Smooth muscle cell (in vitro differentiated cells): ENCODE data around the gene ZC3H14. TPM values are rescaled to one million over a fixed set of nuclear protein-coding genes. Genes with fewer than 3 reads are reported as not detected.
A peak's percentile ranks its signal among the peaks of the same experiment; 100 is the strongest.

Source experiments
- DNase-seq: peaks from one replicate; lab custom pipeline; 2025; ENCODE audit not compliant: unreplicated experiment; lab: John Stamatoyannopoulos, UW
- H2AFZ ChIP-seq: fragments of 200-600 bp; sonication (generic); 2 replicates; pipeline ENCODE4 v1.6.0; 2016; ENCODE audit warnings: antibody characterized with exemption, low read depth, mild to moderate bottlenecking
- H3F3A ChIP-seq: fragments of 200-600 bp; sonication (generic); 2 replicates; pipeline ENCODE4 v1.6.0; 2017; ENCODE audit warnings: antibody characterized with exemption, low read depth
- H3K27ac ChIP-seq: fragments of 200-600 bp; sonication (generic); 2 replicates; pipeline ENCODE4 v1.5.1; 2016; ENCODE audit warnings: low read depth, mild to moderate bottlenecking
- H3K27me3 ChIP-seq: fragments of 200-600 bp; sonication (generic); 2 replicates; pipeline ENCODE4 v1.6.1; 2016; ENCODE audit warnings: low read depth, mild to moderate bottlenecking
- H3K36me3 ChIP-seq: fragments of 200-600 bp; sonication (generic); 2 replicates; pipeline ENCODE4 v1.5.1; 2016; ENCODE audit warnings: low read depth
- H3K4me1 ChIP-seq: fragments of 200-600 bp; sonication (generic); 2 replicates; pipeline ENCODE4 v1.5.1; 2016; ENCODE audit warnings: low read depth
- H3K4me2 ChIP-seq: fragments of 200-600 bp; sonication (generic); 2 replicates; pipeline ENCODE4 v1.6.0; 2016; ENCODE audit warnings: mild to moderate bottlenecking
- H3K4me3 ChIP-seq: fragments of 200-600 bp; sonication (generic); 2 replicates; pipeline ENCODE4 v1.5.1; 2016; ENCODE audit warnings: mild to moderate bottlenecking
- H3K79me2 ChIP-seq: fragments of 200-600 bp; sonication (generic); 2 replicates; pipeline ENCODE4 v1.6.0; 2016; ENCODE audit warnings: low read depth, mild to moderate bottlenecking
- H3K9ac ChIP-seq: fragments of 200-600 bp; sonication (generic); 2 replicates; pipeline ENCODE4 v1.6.0; 2016; ENCODE audit warnings: low read depth
- H3K9me3 ChIP-seq: fragments of 200-600 bp; sonication (generic); replicated peaks from 2 replicates; pipeline ENCODE4 v1.5.1; 2016; ENCODE audit warnings: low read depth
- H4K20me1 ChIP-seq: fragments of 200-600 bp; sonication (generic); 2 replicates; pipeline ENCODE4 v1.6.0; 2016; ENCODE audit warnings: low read depth
- WGBS: methylation state at CpG from one replicate; pipeline ENCODE4 v1.1.7; 2016; ENCODE audit warnings: low lambda C conversion rate; 5-methylcytosine and 5-hydroxymethylcytosine counted together
- polyA plus RNA-seq: library from polyadenylated mRNA; unstranded; fragments of >200 nt; fragmentation: Nextera tagmentation; extraction: Ambion mirVana; gene quantifications from 2 replicates; pipeline ENCODE4 v1.2.1, GENCODE V29; 2016
- total RNA-seq: library from RNA; depleted of rRNA; stranded (reverse); fragments of >200 nt; gene quantifications from 2 replicates; pipeline ENCODE4 v1.2.3, GENCODE V29; 2014
- TF ChIP-seq, protein P1 (sequence below): fragments of 200-600 bp; sonication (generic); IDR thresholded peaks from 2 replicates; pipeline ENCODE4 v1.5.1; 2017; ENCODE audit warnings: borderline replicate concordance, mild to moderate bottlenecking, antibody characterized with exemption; ENCODE audit not compliant: insufficient read depth, poor library complexity, severe bottlenecking

ZC3H14 gene
- total RNA-seq (51.9 and 59.1 TPM in 2 replicates), polyA plus RNA-seq (40.9 and 43.0 TPM in 2 replicates)

- peak within 1 kb of the TSS; percentile 100 for H3K4me2 ChIP-seq
- WGBS, result 2% methylated on average over 81 of the region's 99 CpGs
- H3K27ac ChIP-seq, result peak within 1 kb of the TSS; percentile 89
- TF ChIP-seq, protein P1, sequence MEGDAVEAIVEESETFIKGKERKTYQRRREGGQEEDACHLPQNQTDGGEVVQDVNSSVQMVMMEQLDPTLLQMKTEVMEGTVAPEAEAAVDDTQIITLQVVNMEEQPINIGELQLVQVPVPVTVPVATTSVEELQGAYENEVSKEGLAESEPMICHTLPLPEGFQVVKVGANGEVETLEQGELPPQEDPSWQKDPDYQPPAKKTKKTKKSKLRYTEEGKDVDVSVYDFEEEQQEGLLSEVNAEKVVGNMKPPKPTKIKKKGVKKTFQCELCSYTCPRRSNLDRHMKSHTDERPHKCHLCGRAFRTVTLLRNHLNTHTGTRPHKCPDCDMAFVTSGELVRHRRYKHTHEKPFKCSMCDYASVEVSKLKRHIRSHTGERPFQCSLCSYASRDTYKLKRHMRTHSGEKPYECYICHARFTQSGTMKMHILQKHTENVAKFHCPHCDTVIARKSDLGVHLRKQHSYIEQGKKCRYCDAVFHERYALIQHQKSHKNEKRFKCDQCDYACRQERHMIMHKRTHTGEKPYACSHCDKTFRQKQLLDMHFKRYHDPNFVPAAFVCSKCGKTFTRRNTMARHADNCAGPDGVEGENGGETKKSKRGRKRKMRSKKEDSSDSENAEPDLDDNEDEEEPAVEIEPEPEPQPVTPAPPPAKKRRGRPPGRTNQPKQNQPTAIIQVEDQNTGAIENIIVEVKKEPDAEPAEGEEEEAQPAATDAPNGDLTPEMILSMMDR, result no peak
- peaks cover 46% of the 10 kb centered on the region for H3K79me2 ChIP-seq
- peaks cover 4% of the 10 kb centered on the region for H3K36me3 ChIP-seq
- peak; percentile 86 for DNase-seq
- H3K27me3 ChIP-seq, result no peaks in the 10 kb centered on the region
- H2AFZ ChIP-seq, result peak within 1 kb of the TSS; percentile 97
- H3K4me3 ChIP-seq, result peak within 1 kb of the TSS; percentile 100
- H4K20me1 ChIP-seq, result peaks cover 35% of the 10 kb centered on the region
- no peaks in the 10 kb centered on the region for H3K9me3 ChIP-seq
- peak within 1 kb of the TSS; percentile 92 for H3K9ac ChIP-seq
- H3F3A ChIP-seq, result no peaks in the 10 kb centered on the region
- H3K4me1 ChIP-seq, result peaks cover 13% of the 10 kb centered on the region
Observed at GRCh38 chr14:88562831-88563686, at the start of gene ZC3H14. Gene ZC3H14, plus strand, starts transcription at chr14:88563037. Its CDS starts 97 bp downstream, at chr14:88563134.

DNA sequence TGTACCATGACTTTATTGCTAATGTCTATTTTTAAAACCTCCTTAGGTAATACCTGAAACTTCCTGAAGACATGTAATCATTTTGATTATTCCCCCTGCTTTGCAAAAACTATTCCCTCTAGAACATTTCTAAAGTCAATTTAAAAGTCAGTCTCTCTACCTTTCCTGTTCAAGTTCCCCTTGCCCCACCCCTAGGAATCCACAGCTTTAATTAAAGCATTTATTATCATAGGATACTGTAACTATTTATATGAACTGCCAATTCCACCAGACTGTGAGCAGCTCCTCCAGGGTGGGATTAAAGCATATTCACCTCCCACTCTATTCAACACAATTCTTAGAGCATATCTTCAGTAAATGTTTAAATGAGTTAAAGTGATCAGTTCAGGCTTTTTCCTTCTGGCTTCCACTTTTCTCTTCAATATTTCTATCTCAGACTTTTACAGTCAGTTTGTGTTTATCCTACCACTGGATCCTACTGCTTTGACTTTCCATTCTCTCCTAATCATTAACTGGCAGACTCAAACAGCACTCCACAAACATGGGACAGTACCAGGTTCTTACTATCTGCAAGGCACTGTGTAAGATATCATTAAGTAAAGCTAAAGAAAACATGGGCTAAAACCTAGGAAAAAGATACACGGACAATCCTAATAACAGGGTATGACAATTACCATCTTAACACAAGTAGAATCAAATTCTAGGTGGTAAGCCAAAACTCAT lies 47.2 kb upstream of the ZC3H14 start:
- no peak overlapping the region for H2AFZ ChIP-seq
- H4K20me1 ChIP-seq, result peaks cover 40% of the 10 kb centered on the region
- no peaks in the 10 kb centered on the region for H3F3A ChIP-seq
- peaks cover 9% of the 10 kb centered on the region for H3K36me3 ChIP-seq
- no peak overlapping the region for H3K4me3 ChIP-seq
- no peak overlapping the region for H3K27ac ChIP-seq
- WGBS, result 88% methylated on average over 1 of the region's 1 CpG
- H3K9me3 ChIP-seq, result no peaks in the 10 kb centered on the region
- no peaks in the 10 kb centered on the region for H3K27me3 ChIP-seq
- no peak overlapping the region for H3K4me2 ChIP-seq
- no peak for DNase-seq
- H3K4me1 ChIP-seq, result peaks cover 24% of the 10 kb centered on the region
- TF ChIP-seq, protein P1, result no peak
- peaks cover 11% of the 10 kb centered on the region for H3K79me2 ChIP-seq
- no peak overlapping the region for H3K9ac ChIP-seq

DNA sequence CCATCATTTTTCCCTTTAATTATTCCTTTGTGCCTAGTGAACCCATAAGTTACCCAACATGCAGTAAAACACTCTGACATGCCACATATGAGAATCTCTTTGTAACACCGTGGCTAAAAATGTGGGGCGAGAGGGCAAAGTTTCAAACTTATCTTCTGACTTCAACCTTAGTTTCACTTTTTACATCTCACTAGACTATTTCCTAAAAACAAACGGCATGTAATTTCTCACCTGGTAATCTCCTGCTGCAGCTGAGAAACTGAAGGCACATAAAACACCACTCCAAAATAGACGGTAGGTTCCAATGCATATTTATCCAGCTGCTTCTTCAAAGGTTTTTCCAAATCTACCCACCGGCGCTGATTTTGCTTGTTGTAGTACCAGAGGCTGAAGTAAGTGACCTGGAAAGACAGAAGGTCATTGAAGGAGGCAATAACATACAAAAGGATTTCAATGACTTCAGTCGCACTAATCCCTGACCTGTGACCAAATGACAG lies 45.9 kb upstream of the ZC3H14 start:
- H4K20me1 ChIP-seq, result peaks cover 52% of the 10 kb centered on the region
- no peak overlapping the region for H3K4me3 ChIP-seq
- no peak for DNase-seq
- no peaks in the 10 kb centered on the region for H3F3A ChIP-seq
- no peak overlapping the region for H3K27ac ChIP-seq
- peaks cover 9% of the 10 kb centered on the region for H3K36me3 ChIP-seq
- H3K9ac ChIP-seq, result no peak overlapping the region
- H3K79me2 ChIP-seq, result peaks cover 22% of the 10 kb centered on the region
- TF ChIP-seq, protein P1, result no peak
- 91% methylated on average over 7 of the region's 7 CpGs for WGBS
- H3K4me2 ChIP-seq, result no peak overlapping the region
- H2AFZ ChIP-seq, result no peak overlapping the region
- H3K9me3 ChIP-seq, result no peaks in the 10 kb centered on the region
- peaks cover 24% of the 10 kb centered on the region for H3K4me1 ChIP-seq
- H3K27me3 ChIP-seq, result no peaks in the 10 kb centered on the region
